ENCODE measurements around the gene MYO6.

Gene MYO6

GRCh38 chr6:75760320-75760719 is 11.3 kb downstream of the MYO6 start (continued):
- TF ChIP-seq ZNF830 (tag by site-specific recombination; IDR thresholded peaks at IDR 0.05; ENCODE audit: low read depth) (no peak), ZNF433 (tag by site-specific recombination; IDR thresholded peaks at IDR 0.05; ENCODE audit: low read depth) (no peak), ZNF510 (tag by site-specific recombination; IDR thresholded peaks at IDR 0.05; ENCODE audit: insufficient replicate concordance) (no peak), ZNF221 (tag by site-specific recombination; IDR thresholded peaks at IDR 0.05; ENCODE audit: borderline replicate concordance) (no peak), ZNF639 (tag by site-specific recombination; IDR thresholded peaks at IDR 0.05) (no peak)

DNA sequence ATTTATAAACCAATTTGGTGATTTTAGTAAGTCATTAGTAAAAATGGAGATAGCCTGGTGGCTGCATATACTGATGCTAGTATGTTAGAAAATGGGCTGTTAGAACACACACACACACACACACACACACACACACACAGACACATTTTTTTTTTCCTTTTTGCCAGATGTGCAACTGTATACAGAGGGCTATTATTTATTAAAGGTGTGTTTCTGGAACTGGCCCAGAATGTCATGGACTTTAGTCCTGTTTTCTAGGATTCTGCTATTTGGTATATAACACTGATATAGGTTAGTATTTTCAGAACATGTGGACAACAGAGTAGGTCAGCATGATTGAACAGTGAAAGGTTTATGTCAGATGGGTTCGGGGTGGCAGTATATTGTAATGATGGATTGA is 12.4 kb downstream of the MYO6 start:
- Histone ChIP-seq H3K4me3 (ENCODE audit: low read depth, low read length) (no peak overlapping the region), H3K9me3 (ENCODE audit: control insufficient read depth, insufficient read depth, low read depth, low read length) (no peaks in the 10 kb centered on the region), H3K36me3 (ENCODE audit: control insufficient read depth in 2 of 2, insufficient read depth in 1 of 2, low read length in 2 of 2) (no peaks in the 10 kb centered on the region; a peak in 1 of 3 replicates), H3K4me1 (ENCODE audit: control insufficient read depth, insufficient read depth, low read length) (peaks cover 14% of the 10 kb centered on the region), H3K27ac (ENCODE audit: extremely low read depth, low read depth, low read length) (no peak overlapping the region)
- POLR2A ChIA-PET: no interaction called here
- TF ChIP-seq INSM2 (tag by site-specific recombination; IDR thresholded peaks at IDR 0.05): no peak
- TF ChIP-seq, protein P1, sequence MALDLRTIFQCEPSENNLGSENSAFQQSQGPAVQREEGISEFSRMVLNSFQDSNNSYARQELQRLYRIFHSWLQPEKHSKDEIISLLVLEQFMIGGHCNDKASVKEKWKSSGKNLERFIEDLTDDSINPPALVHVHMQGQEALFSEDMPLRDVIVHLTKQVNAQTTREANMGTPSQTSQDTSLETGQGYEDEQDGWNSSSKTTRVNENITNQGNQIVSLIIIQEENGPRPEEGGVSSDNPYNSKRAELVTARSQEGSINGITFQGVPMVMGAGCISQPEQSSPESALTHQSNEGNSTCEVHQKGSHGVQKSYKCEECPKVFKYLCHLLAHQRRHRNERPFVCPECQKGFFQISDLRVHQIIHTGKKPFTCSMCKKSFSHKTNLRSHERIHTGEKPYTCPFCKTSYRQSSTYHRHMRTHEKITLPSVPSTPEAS (tag by site-specific recombination; IDR thresholded peaks at IDR 0.05): peak; percentile 76
- CTCF ChIA-PET: no interaction called here

DNA sequence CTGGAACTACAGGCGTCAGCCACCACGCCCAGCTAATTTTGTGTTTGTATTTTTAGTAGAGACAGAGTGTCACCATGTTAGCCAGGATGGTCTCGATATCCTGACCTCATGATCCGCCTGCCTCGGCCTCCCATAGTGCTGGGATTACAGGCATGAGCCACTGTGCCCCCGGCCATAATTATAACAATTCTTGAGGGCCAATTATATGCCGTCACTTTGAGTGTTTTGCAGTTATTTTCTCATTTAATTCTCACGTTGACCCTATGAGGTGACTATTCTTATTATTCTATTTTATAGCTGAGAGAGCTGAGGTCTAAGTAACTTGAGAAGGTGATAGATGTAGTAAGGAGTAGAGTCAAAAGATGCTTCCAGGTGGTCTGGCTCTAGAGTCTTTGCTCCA is 13.0 kb downstream of the MYO6 start:
- ChIA-PET CTCF (no interaction called here), POLR2A (no interaction called here)
- Histone ChIP-seq H3K27ac (ENCODE audit: extremely low read depth, low read depth, low read length) (no peak overlapping the region), H3K9me3 (ENCODE audit: control insufficient read depth, insufficient read depth, low read depth, low read length) (no peaks in the 10 kb centered on the region), H3K4me1 (ENCODE audit: control insufficient read depth, insufficient read depth, low read length) (peaks cover 14% of the 10 kb centered on the region), H3K36me3 (ENCODE audit: control insufficient read depth in 2 of 2, insufficient read depth in 1 of 2, low read length in 2 of 2) (no peaks in the 10 kb centered on the region; a peak in 1 of 3 replicates), H3K4me3 (ENCODE audit: low read depth, low read length) (no peak overlapping the region)
- peak; percentile 33; the same call in 1 of the 2 replicates for TF ChIP-seq INSM2 (tag by site-specific recombination; IDR thresholded peaks at IDR 0.05)
- TF ChIP-seq, protein P2, sequence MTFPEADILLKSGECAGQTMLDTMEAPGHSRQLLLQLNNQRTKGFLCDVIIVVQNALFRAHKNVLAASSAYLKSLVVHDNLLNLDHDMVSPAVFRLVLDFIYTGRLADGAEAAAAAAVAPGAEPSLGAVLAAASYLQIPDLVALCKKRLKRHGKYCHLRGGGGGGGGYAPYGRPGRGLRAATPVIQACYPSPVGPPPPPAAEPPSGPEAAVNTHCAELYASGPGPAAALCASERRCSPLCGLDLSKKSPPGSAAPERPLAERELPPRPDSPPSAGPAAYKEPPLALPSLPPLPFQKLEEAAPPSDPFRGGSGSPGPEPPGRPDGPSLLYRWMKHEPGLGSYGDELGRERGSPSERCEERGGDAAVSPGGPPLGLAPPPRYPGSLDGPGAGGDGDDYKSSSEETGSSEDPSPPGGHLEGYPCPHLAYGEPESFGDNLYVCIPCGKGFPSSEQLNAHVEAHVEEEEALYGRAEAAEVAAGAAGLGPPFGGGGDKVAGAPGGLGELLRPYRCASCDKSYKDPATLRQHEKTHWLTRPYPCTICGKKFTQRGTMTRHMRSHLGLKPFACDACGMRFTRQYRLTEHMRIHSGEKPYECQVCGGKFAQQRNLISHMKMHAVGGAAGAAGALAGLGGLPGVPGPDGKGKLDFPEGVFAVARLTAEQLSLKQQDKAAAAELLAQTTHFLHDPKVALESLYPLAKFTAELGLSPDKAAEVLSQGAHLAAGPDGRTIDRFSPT (tag by site-specific recombination; IDR thresholded peaks at IDR 0.05): peak; percentile 47; the same call in 1 of the 2 replicates
- 0 out of 2 replicates have a peak, but pooled peaks have one; percentile 41 for TF ChIP-seq TRIM28 (IDR thresholded peaks at IDR 0.05; ENCODE audit: borderline replicate concordance, low read length)
- peak; percentile 90 for TF ChIP-seq OSR2 (tag by site-specific recombination; IDR thresholded peaks at IDR 0.05)
- TF ChIP-seq ZBTB8A (tag by site-specific recombination; IDR thresholded peaks at IDR 0.05): no peak
- TF ChIP-seq ZNF843 (tag by site-specific recombination; IDR thresholded peaks at IDR 0.05): peak; percentile 83
- 0 out of 2 replicates have a peak, but pooled peaks have one; percentile 20 for TF ChIP-seq KLF7 (tag by site-specific recombination; IDR thresholded peaks at IDR 0.05; ENCODE audit: borderline replicate concordance)
- TF ChIP-seq ZBTB44 (tag by site-specific recombination; IDR thresholded peaks at IDR 0.05): no peak
- TF ChIP-seq ZNF561 (tag by site-specific recombination; IDR thresholded peaks at IDR 0.05; ENCODE audit: borderline replicate concordance): no peak
- TF ChIP-seq FEZF1 (tag by site-specific recombination; IDR thresholded peaks at IDR 0.05): peak; percentile 71
- TF ChIP-seq ZSCAN23 (tag by site-specific recombination; IDR thresholded peaks at IDR 0.05): 0 out of 2 replicates have a peak, but pooled peaks have one; percentile 39
- TF ChIP-seq ZBTB20 (tag by site-specific recombination; IDR thresholded peaks at IDR 0.05): no peak
- TF ChIP-seq IKZF3 (tag by site-specific recombination; IDR thresholded peaks at IDR 0.05): 0 out of 2 replicates have a peak, but pooled peaks have one; percentile 32
- peak; percentile 48 for TF ChIP-seq ZNF2 (tag by site-specific recombination; IDR thresholded peaks at IDR 0.05)
- TF ChIP-seq SP7 (tag by site-specific recombination; IDR thresholded peaks at IDR 0.05): peak; percentile 67
